HL-60 (cell line): ENCODE results near the gene TCEANC2.
"Not testable (repeated sequence)": the region's sequence is repeated elsewhere in the genome, so short reads cannot be mapped to it uniquely, and the experiment has no call there.

Experiments used
- DNase-seq, 2 experiments: peaks; one replicate each; pipeline ENCODE4 v3.0.0-alpha.2; 2010 to 2020; ENCODE audit warnings: low read depth in 1 of 2, low spot score in 1 of 2
- H3K27ac ChIP-seq: fragments of 250-450 bp; sonication (Bioruptor Pico); replicated peaks from 2 replicates; pipeline ENCODE4 v1.5.1; 2020; ENCODE audit warnings: mild to moderate bottlenecking, moderate library complexity
- H3K27me3 ChIP-seq: fragments of 250-450 bp; sonication (Bioruptor Pico); 2 replicates; pipeline ENCODE4 v1.5.1; 2021; ENCODE audit warnings: mild to moderate bottlenecking, moderate library complexity; ENCODE audit not compliant: insufficient read depth, poor library complexity, severe bottlenecking
- H3K4me3 ChIP-seq: replicated peaks from 2 replicates; pipeline ENCODE4 v1.5.1; 2011; ENCODE audit warnings: mild to moderate bottlenecking, control low read depth, low read length; ENCODE audit not compliant: insufficient read depth
- CTCF ChIP-seq: IDR thresholded peaks from one replicate; pipeline ENCODE4 v1.5.1; 2011; ENCODE audit warnings: low read length, control low read depth, inconsistent platforms; ENCODE audit not compliant: insufficient read depth
- GABPA ChIP-seq: IDR thresholded peaks from 2 replicates; pipeline ENCODE4 v1.6.1; 2012; ENCODE audit warnings: low read depth
- POLR2AphosphoS5 ChIP-seq: IDR thresholded peaks from 2 replicates; pipeline ENCODE4 v1.6.1; 2012; ENCODE audit warnings: low read depth
- REST ChIP-seq: IDR thresholded peaks from 2 replicates; pipeline ENCODE4 v1.6.1; 2012; ENCODE audit warnings: low read depth; ENCODE audit not compliant: insufficient replicate concordance
- SPI1 ChIP-seq: IDR thresholded peaks from 2 replicates; pipeline ENCODE4 v1.6.1; 2012; ENCODE audit warnings: low read depth, mild to moderate bottlenecking, borderline replicate concordance

Gene TCEANC2

GRCh38 chr1:54086754-54087153 lies 33.3 kb downstream of the TCEANC2 start:
- no peak for DNase-seq
- Histone ChIP-seq H3K27me3 (no peaks in the 10 kb centered on the region), H3K4me3 (no peak overlapping the region), H3K27ac (no peak overlapping the region)
- TF ChIP-seq GABPA (no peak), CTCF (no peak), POLR2AphosphoS5 (no peak)

- H3K4me3 ChIP-seq: no peak overlapping the region
- DNase-seq: no peak
- TF ChIP-seq SPI1 (no peak), POLR2AphosphoS5 (no peak), GABPA (no peak)
- no peak overlapping the region for H3K27ac ChIP-seq
- no peaks in the 10 kb centered on the region for H3K27me3 ChIP-seq
Observed at GRCh38 chr1:54088385-54088784, 35.0 kb downstream of the TCEANC2 start.

- Histone ChIP-seq H3K27me3 (no peaks in the 10 kb centered on the region), H3K27ac (no peak overlapping the region), H3K4me3 (no peak overlapping the region)
- DNase-seq: no peak
- TF ChIP-seq SPI1 (no peak), REST (no peak), GABPA (no peak), CTCF (no peak), POLR2AphosphoS5 (no peak)
Observed at GRCh38 chr1:54091666-54092065, 38.3 kb downstream of the TCEANC2 start.

GRCh38 chr1:54094001-54094729 lies 40.8 kb downstream of the TCEANC2 start:
- Histone ChIP-seq H3K4me3 (no peak overlapping the region), H3K27ac (no peak overlapping the region), H3K27me3 (no peaks in the 10 kb centered on the region)
- TF ChIP-seq REST: no peak
- TF ChIP-seq POLR2AphosphoS5: no peak
- no peak for TF ChIP-seq CTCF
- no peak for TF ChIP-seq SPI1
- TF ChIP-seq GABPA: no peak
- DNase-seq: no peak

- DNase-seq, H3K4me3 ChIP-seq, H3K27me3 ChIP-seq, H3K27ac ChIP-seq: not testable (repeated sequence)
Observed at GRCh38 chr1:54094730-54095105, 41.3 kb downstream of the TCEANC2 start.
